Endothelial cell of umbilical vein (primary cell): ENCODE results near the gene ADAMTSL2. TPM values are rescaled to one million over a fixed set of nuclear protein-coding genes. Genes with fewer than 3 reads are reported as not detected.

ENCODE experiments used
- BruUV-seq: library from RNA; stranded (reverse); fragments of 400-500 nt; replicated peaks from 2 replicates; lab custom pipeline; 2021; lab: Mats Ljungman, UMichigan
- CTCF ChIA-PET: fragments of 300-600, 350-600 bp; sonication (Branson Sonifier 250); formaldehyde crosslinking; loops from one replicate; lab custom pipeline; 2021; ENCODE audit warnings: antibody characterized with exemption, inconsistent platforms; lab: Charles Lee
- POLR2A ChIA-PET: fragments of 300-600, 350-600 bp; sonication (Branson Sonifier 250); formaldehyde crosslinking; loops from one replicate; lab custom pipeline; 2021; ENCODE audit warnings: antibody characterized with exemption, inconsistent platforms; lab: Charles Lee
- DNase-seq: peaks from one replicate; pipeline ENCODE4 v3.0.0-alpha.2; 2011; ENCODE audit warnings: low read depth, low spot score
- FAIRE-seq: peaks from 2 replicates; lab custom pipeline; 2011; peaks lifted over from hg19 to GRCh38; lab: Jason Lieb, UNC
- H2AFZ ChIP-seq: 2 replicates; pipeline ENCODE4 v1.6.0; 2012; ENCODE audit warnings: low read depth, low read length, control low read depth, inconsistent platforms
- H3K27ac ChIP-seq: 2 replicates; pipeline ENCODE4 v1.5.1; 2011; ENCODE audit warnings: low read depth, mild to moderate bottlenecking, control low read depth, low read length, moderate library complexity; ENCODE audit not compliant: insufficient read depth
- H3K27me3 ChIP-seq, 2 experiments: 2 replicates each; pipeline versions ENCODE4 v1.6.0 to v1.6.1; 2011; ENCODE audit warnings: low read length in 2 of 2, mixed read lengths in 1 of 2; ENCODE audit not compliant: control insufficient read depth in 2 of 2, insufficient read depth in 2 of 2
- H3K36me3 ChIP-seq, 2 experiments: 2 replicates in 1 of 2; 3 replicates in 1 of 2; pipeline ENCODE4 v1.5.1; 2011; ENCODE audit warnings: low read length in 2 of 2, mild to moderate bottlenecking in 1 of 2, moderate library complexity in 1 of 2; ENCODE audit not compliant: control insufficient read depth in 2 of 2, insufficient read depth in 2 of 2; ENCODE audit errors: extremely low read depth in 1 of 2
- H3K4me1 ChIP-seq: 3 replicates; pipeline ENCODE4 v1.5.1; 2011; ENCODE audit warnings: mild to moderate bottlenecking, low read length; ENCODE audit not compliant: control insufficient read depth, insufficient read depth; ENCODE audit errors: extremely low read depth
- H3K4me2 ChIP-seq: 2 replicates; pipeline ENCODE4 v1.6.1; 2011; ENCODE audit warnings: low read length, control low read depth, mixed read lengths; ENCODE audit not compliant: insufficient read depth
- H3K4me3 ChIP-seq, 3 experiments: fragments of 200-600 bp in 1 of 3; sonication (generic), shearing (Covaris generic) in 1 of 3; replicated peaks in 1 of 3; 2 replicates each; pipeline ENCODE4 v1.5.1; 2011 to 2016; ENCODE audit warnings: control low read depth in 3 of 3, low read length in 3 of 3, mild to moderate bottlenecking in 2 of 3, inconsistent platforms in 1 of 3, low read depth in 1 of 3, moderate library complexity in 1 of 3; ENCODE audit not compliant: insufficient read depth in 1 of 3
- H3K79me2 ChIP-seq: 2 replicates; pipeline ENCODE4 v1.6.0; 2012; ENCODE audit warnings: low read length, inconsistent platforms; ENCODE audit not compliant: control insufficient read depth, insufficient read depth
- H3K9ac ChIP-seq: replicated peaks from 2 replicates; pipeline ENCODE3; 2011; ENCODE audit warnings: low read length, control low read depth; ENCODE audit not compliant: insufficient read depth; ENCODE audit errors: extremely low read depth
- H3K9me1 ChIP-seq: replicated peaks from 3 replicates; pipeline ENCODE4 v1.6.0; 2011; ENCODE audit warnings: mild to moderate bottlenecking, low read length; ENCODE audit not compliant: control insufficient read depth, insufficient read depth; ENCODE audit errors: extremely low read depth
- H3K9me3 ChIP-seq: replicated peaks from 2 replicates; pipeline ENCODE4 v1.5.1; 2012; ENCODE audit warnings: low read length, inconsistent platforms; ENCODE audit not compliant: control insufficient read depth, insufficient read depth
- H4K20me1 ChIP-seq: replicated peaks from 2 replicates; pipeline ENCODE3; 2011; ENCODE audit warnings: mild to moderate bottlenecking, low read length; ENCODE audit not compliant: control insufficient read depth, insufficient read depth; ENCODE audit errors: extremely low read depth
- CTCF ChIP-seq, 2 donors: IDR thresholded peaks; 1 replicate in 1 of 2; 2 replicates in 1 of 2; pipeline ENCODE4 v1.5.1; 2011; ENCODE audit warnings: low read length in 2 of 2, mild to moderate bottlenecking in 2 of 2, moderate library complexity in 2 of 2, control low read depth in 1 of 2, inconsistent platforms in 1 of 2, low read depth in 1 of 2; ENCODE audit not compliant: insufficient read depth in 1 of 2; ENCODE audit errors: extremely low read depth in 1 of 2
- EZH2 ChIP-seq: IDR thresholded peaks from 2 replicates; pipeline ENCODE4 v1.6.1; 2012; ENCODE audit warnings: borderline replicate concordance, low read depth, mild to moderate bottlenecking, moderate library complexity, low read length, inconsistent platforms; ENCODE audit not compliant: severe bottlenecking
- FOS ChIP-seq: IDR thresholded peaks from 2 replicates; pipeline ENCODE4 v1.6.1; 2011; ENCODE audit warnings: mild to moderate bottlenecking, low read length, moderate library complexity, borderline replicate concordance; ENCODE audit not compliant: insufficient read depth
- GATA2 ChIP-seq: IDR thresholded peaks from 2 replicates; pipeline ENCODE4 v1.7.0; 2011; ENCODE audit warnings: low read depth, mild to moderate bottlenecking, moderate library complexity, mixed read lengths, low read length; ENCODE audit not compliant: insufficient read length, insufficient read depth
- JUN ChIP-seq: IDR thresholded peaks from 2 replicates; pipeline ENCODE4 v1.6.1; 2011; ENCODE audit warnings: borderline replicate concordance, low read depth; ENCODE audit not compliant: insufficient read length, insufficient read depth
- MAX ChIP-seq: IDR thresholded peaks from 2 replicates; pipeline ENCODE4 v1.6.1; 2011; ENCODE audit not compliant: insufficient read depth, insufficient read length
- MYC ChIP-seq: IDR thresholded peaks from one replicate; pipeline ENCODE4 v1.6.1; 2011; ENCODE audit warnings: mild to moderate bottlenecking, low read depth, low read length
- dilution Hi-C: fragments of 300-500 bp; cut with MboI; formaldehyde crosslinking; loops from one replicate; pipeline ENCODE4 v1.15.0; 2019; ENCODE audit warnings: low sequenced_read_pairs; ENCODE audit not compliant: extremely low pct_ligation_motif_present
- intact Hi-C: fragments of 100-400 bp; cut with micrococcal nuclease; formaldehyde crosslinking; loops from one replicate; pipeline ENCODE4 v1.10.0; 2022
- polyA plus RNA-seq, 4 experiments: library from polyadenylated mRNA; depleted of rRNA in 3 of 4; stranded (reverse) in 3 of 4; unstranded in 1 of 4; fragments of >200 nt; gene quantifications; 2 replicates each; pipeline versions ENCODE4 v1.2.1 to v1.2.3, GENCODE V29; 2011 to 2012; ENCODE audit warnings: missing spikeins in 1 of 4
- total RNA-seq: library from RNA; stranded (reverse); gene quantifications from 2 replicates; pipeline ENCODE4 v1.2.3, GENCODE V29; 2021

The ADAMTSL2 gene
- total and polyA plus RNA-seq, 2 donors (not counting 3 experiments of a cell fraction or from before 2014, with no cell fraction given) = not detected

- Histone ChIP-seq H3K27ac (no peak overlapping the region), H3K4me2 (no peak overlapping the region), H3K4me1 (no peaks in the 10 kb centered on the region), H3K9ac (no peak overlapping the region), H3K36me3 (no peaks in the 10 kb centered on the region), H3K79me2 (no peaks in the 10 kb centered on the region), H2AFZ (no peak overlapping the region), H3K27me3 (peaks cover 2 to 8% of the 10 kb centered on the region in 2 experiments), H3K9me3 (no peaks in the 10 kb centered on the region), H4K20me1 (no peaks in the 10 kb centered on the region), H3K9me1 (no peaks in the 10 kb centered on the region), H3K4me3 (no peak overlapping the region)
- dilution Hi-C loops = no loop called here
- POLR2A ChIA-PET = no interaction called here
- DNase-seq (no peak), FAIRE-seq (no peak)
- CTCF ChIA-PET = interaction anchor here (0.8 kb wide), 1 partner anchor 197 kb away, joined by 3 read pairs; no protein-coding TSS in a partner anchor
- intact Hi-C loops = no loop called here
- no peak for TF ChIP-seq EZH2
- no peak for TF ChIP-seq JUN
- TF ChIP-seq CTCF (IDR thresholded peaks at IDR 0.05; ENCODE audit: extremely low read depth in 1 of 2, insufficient read depth in 1 of 2, low read depth in 1 of 2, low read length in 2 of 2) = no peak
- no TSS peak for BruUV-seq
Measured at GRCh38 chr9:133528876-133529241, 5.6 kb upstream of the ADAMTSL2 start.

GRCh38 chr9:133529457-133529856 lies 5.0 kb upstream of the ADAMTSL2 start:
- no peaks in the 10 kb centered on the region for H3K9me1 ChIP-seq
- no peaks in the 10 kb centered on the region for H3K9me3 ChIP-seq
- FAIRE-seq = no peak
- ChIA-PET CTCF (interaction anchor here (0.8 kb wide), 1 partner anchor 196 kb away, joined by 3 read pairs; no protein-coding TSS in a partner anchor), POLR2A (no interaction called here)
- intact Hi-C loops (no loop called here), dilution Hi-C loops (no loop called here)
- H3K27me3 ChIP-seq = peaks cover 5 to 10% of the 10 kb centered on the region in 2 experiments
- H3K27ac ChIP-seq = no peak overlapping the region
- H2AFZ ChIP-seq = no peak overlapping the region
- no peak overlapping the region for H3K4me3 ChIP-seq
- no peaks in the 10 kb centered on the region for H4K20me1 ChIP-seq
- H3K36me3 ChIP-seq = no peaks in the 10 kb centered on the region
- no peak for DNase-seq
- no peaks in the 10 kb centered on the region for H3K79me2 ChIP-seq
- no peak overlapping the region for H3K9ac ChIP-seq
- BruUV-seq = no TSS peak
- H3K4me1 ChIP-seq = no peaks in the 10 kb centered on the region
- H3K4me2 ChIP-seq = no peak overlapping the region
- no peak for TF ChIP-seq FOS
- TF ChIP-seq JUN = no peak
- no peak for TF ChIP-seq EZH2
- TF ChIP-seq MAX = no peak
- TF ChIP-seq MYC = no peak
- no peak for TF ChIP-seq GATA2
